NT2/D1 (cell line): Measurements from ENCODE around the gene SEPTIN5.

Source experiments
- DNase-seq: peaks from one replicate; pipeline ENCODE4 v3.0.0-alpha.2; 2011; ENCODE audit warnings: low read depth, low spot score
- H3K27me3 ChIP-seq: 2 replicates; pipeline ENCODE4 v1.6.0; 2011; ENCODE audit warnings: mild to moderate bottlenecking; ENCODE audit not compliant: insufficient read length, insufficient read depth
- H3K36me3 ChIP-seq: 2 replicates; pipeline ENCODE4 v1.6.1; 2011; ENCODE audit warnings: mild to moderate bottlenecking, low read length, mixed read lengths; ENCODE audit not compliant: insufficient read depth, insufficient read length
- H3K4me1 ChIP-seq: 2 replicates; pipeline ENCODE4 v1.5.1; 2011; ENCODE audit not compliant: insufficient read depth, insufficient read length
- H3K4me3 ChIP-seq: 2 replicates; pipeline ENCODE4 v1.5.1; 2011; ENCODE audit warnings: low read depth; ENCODE audit not compliant: insufficient read length
- H3K9ac ChIP-seq: 2 replicates; pipeline ENCODE4 v1.6.0; 2011; ENCODE audit warnings: low read depth; ENCODE audit not compliant: insufficient read length
- H3K9me3 ChIP-seq: 2 replicates; pipeline ENCODE4 v1.5.1; 2011; ENCODE audit warnings: mild to moderate bottlenecking, low read length; ENCODE audit not compliant: insufficient read depth
- SUZ12 ChIP-seq: IDR thresholded peaks from 2 replicates; pipeline ENCODE4 v1.6.1; 2011; ENCODE audit not compliant: insufficient read length, insufficient read depth; ENCODE audit errors: extremely low read depth
- YY1 ChIP-seq: IDR thresholded peaks from 2 replicates; pipeline ENCODE4 v1.6.1; 2011; ENCODE audit not compliant: insufficient read length, insufficient read depth
- ZNF274 ChIP-seq: IDR thresholded peaks from 2 replicates; pipeline ENCODE4 v1.6.1; 2011; ENCODE audit warnings: mild to moderate bottlenecking, low read depth, low read length

The SEPTIN5 gene

GRCh38 chr22:19770349-19771220, 56.3 kb downstream of the SEPTIN5 start:
- Histone ChIP-seq H3K27me3 (peaks cover 35% of the 10 kb centered on the region), H3K9ac (no peak overlapping the region), H3K4me3 (no peak overlapping the region), H3K36me3 (no peaks in the 10 kb centered on the region), H3K4me1 (peaks cover 8% of the 10 kb centered on the region), H3K9me3 (no peaks in the 10 kb centered on the region)
- no peak for TF ChIP-seq SUZ12
- TF ChIP-seq YY1: no peak
- no peak for TF ChIP-seq ZNF274
- DNase-seq: no peak

GRCh38 chr22:19772422-19772672, 58.0 kb downstream of the SEPTIN5 start:
- Histone ChIP-seq H3K9ac (no peak overlapping the region), H3K4me3 (no peak overlapping the region), H3K4me1 (peaks cover 8% of the 10 kb centered on the region), H3K9me3 (no peaks in the 10 kb centered on the region), H3K27me3 (peaks cover 18% of the 10 kb centered on the region), H3K36me3 (no peaks in the 10 kb centered on the region)
- no peak for DNase-seq
- TF ChIP-seq SUZ12 (no peak), ZNF274 (no peak), YY1 (no peak)
